CD14-positive monocyte (primary cell): Measurements from ENCODE around the gene CYP27A1. TPM values are rescaled to one million over a fixed set of nuclear protein-coding genes. Genes with fewer than 3 reads are reported as not detected.

Experiments
- DNase-seq, 3 donors: peaks; one replicate each; pipeline ENCODE4 v3.0.0-alpha.2; 2011 to 2022
- H2AFZ ChIP-seq: 2 replicates; pipeline ENCODE4 v1.6.0; 2012; ENCODE audit warnings: mild to moderate bottlenecking, low read depth, low read length, inconsistent platforms; ENCODE audit not compliant: insufficient read depth, poor library complexity, severe bottlenecking
- H3K27ac ChIP-seq, 2 donors: 1 replicate in 1 of 2; 2 replicates in 1 of 2; pipeline ENCODE4 v1.5.1; 2012 to 2013; ENCODE audit warnings: low read length in 2 of 2, control low read depth in 1 of 2, inconsistent platforms in 1 of 2, low read depth in 1 of 2, mild to moderate bottlenecking in 1 of 2
- H3K27me3 ChIP-seq, 2 donors: one replicate each; pipeline versions ENCODE4 v1.6.0 to v1.6.1; 2011 to 2013; ENCODE audit warnings: low read length in 2 of 2; ENCODE audit not compliant: control insufficient read depth in 2 of 2, insufficient read depth in 2 of 2
- H3K36me3 ChIP-seq, 2 donors: replicated peaks in 1 of 2; 1 replicate in 1 of 2; 2 replicates in 1 of 2; pipeline versions ENCODE4 v1.5.1 to v1.6.1; 2012 to 2013; ENCODE audit warnings: low read length in 2 of 2, control low read depth in 1 of 2, inconsistent platforms in 1 of 2, mild to moderate bottlenecking in 1 of 2; ENCODE audit not compliant: insufficient read depth in 2 of 2, control insufficient read depth in 1 of 2
- H3K4me1 ChIP-seq, 2 donors: 1 replicate in 1 of 2; 2 replicates in 1 of 2; pipeline versions ENCODE4 v1.5.1 to v1.6.1; 2012 to 2013; ENCODE audit warnings: low read length in 2 of 2, control low read depth in 1 of 2, inconsistent platforms in 1 of 2, mild to moderate bottlenecking in 1 of 2, moderate library complexity in 1 of 2; ENCODE audit not compliant: insufficient read depth in 2 of 2, control insufficient read depth in 1 of 2
- H3K4me2 ChIP-seq: replicated peaks from 2 replicates; pipeline ENCODE3; 2012; ENCODE audit warnings: low read length, moderate library complexity, mild to moderate bottlenecking; ENCODE audit not compliant: poor library complexity, severe bottlenecking; ENCODE audit errors: extremely low read depth
- H3K4me3 ChIP-seq, 3 experiments: fragments of 200-600 bp in 1 of 3; sonication (generic) in 1 of 3; replicated peaks in 1 of 3; 1 replicate in 2 of 3; 2 replicates in 1 of 3; pipeline ENCODE4 v1.5.1; 2011 to 2013; ENCODE audit warnings: low read length in 3 of 3, mild to moderate bottlenecking in 3 of 3, control low read depth in 2 of 3, low read depth in 2 of 3, inconsistent platforms in 1 of 3, moderate library complexity in 1 of 3
- H3K79me2 ChIP-seq: 2 replicates; pipeline ENCODE4 v1.6.0; 2012; ENCODE audit warnings: mild to moderate bottlenecking, control low read depth, inconsistent platforms, low read length, moderate library complexity; ENCODE audit not compliant: insufficient read depth
- H3K9ac ChIP-seq: 2 replicates; pipeline ENCODE4 v1.6.0; 2017; ENCODE audit warnings: low read length, mild to moderate bottlenecking; ENCODE audit not compliant: insufficient read depth, poor library complexity, severe bottlenecking
- H3K9me3 ChIP-seq, 2 donors: replicated peaks in 1 of 2; 1 replicate in 1 of 2; 2 replicates in 1 of 2; pipeline versions ENCODE4 v1.5.1 to v1.6.1; 2012 to 2013; ENCODE audit warnings: low read length in 2 of 2, control low read depth in 1 of 2; ENCODE audit not compliant: control insufficient read depth in 1 of 2, insufficient read depth in 1 of 2
- H4K20me1 ChIP-seq: 2 replicates; pipeline ENCODE4 v1.6.0; 2012; ENCODE audit warnings: mild to moderate bottlenecking, low read length, control low read depth, moderate library complexity; ENCODE audit not compliant: insufficient read depth
- H3K27ac Mint-ChIP-seq, 7 donors: one replicate each; pipeline ENCODE4 v1.8.0; 2020; ENCODE audit warnings: mild to moderate bottlenecking in 7 of 7, mixed read lengths in 7 of 7, moderate library complexity in 6 of 7, inconsistent platforms in 2 of 7
- H3K27me3 Mint-ChIP-seq, 3 donors: one replicate each; pipeline ENCODE4 v1.8.0; 2021 to 2022; ENCODE audit warnings: low read depth in 3 of 3, mild to moderate bottlenecking in 3 of 3, mixed read lengths in 3 of 3, moderate library complexity in 3 of 3, inconsistent platforms in 1 of 3
- H3K36me3 Mint-ChIP-seq, 2 donors: one replicate each; pipeline ENCODE4 v1.8.0; 2020; ENCODE audit warnings: mixed read lengths in 2 of 2, inconsistent platforms in 1 of 2, mild to moderate bottlenecking in 1 of 2
- H3K4me1 Mint-ChIP-seq: one replicate; pipeline ENCODE4 v1.8.0; 2020; ENCODE audit warnings: mild to moderate bottlenecking, mixed read lengths
- H3K4me3 Mint-ChIP-seq, 2 donors: one replicate each; pipeline ENCODE4 v1.8.0; 2020; ENCODE audit warnings: mild to moderate bottlenecking in 2 of 2, mixed read lengths in 2 of 2, moderate library complexity in 1 of 2
- H3K9me3 Mint-ChIP-seq, 7 donors: one replicate each; pipeline ENCODE4 v1.8.0; 2020 to 2022; ENCODE audit warnings: mixed read lengths in 7 of 7, mild to moderate bottlenecking in 6 of 7, moderate library complexity in 6 of 7, inconsistent platforms in 2 of 7
- WGBS: methylation state at CpG from one replicate; pipeline ENCODE4 v1.1.5; 2013; ENCODE audit warnings: missing lambda C conversion rate; ENCODE audit not compliant: insufficient coverage; 5-methylcytosine and 5-hydroxymethylcytosine counted together
- intact Hi-C, 2 donors: fragments of 100-400 bp; cut with micrococcal nuclease; formaldehyde crosslinking; loops; one replicate each; pipeline versions ENCODE4 v1.15.0 to v1.15.1; 2023
- polyA plus RNA-seq, 3 donors: library from polyadenylated mRNA; depleted of rRNA in 1 of 3; unstranded in 2 of 3; stranded (reverse) in 1 of 3; fragments of 300-500 nt in 2 of 3; fragments of >200 nt in 1 of 3; fragmentation: Illumina TruSeq in 2 of 3; gene quantifications; 1 replicate in 2 of 3; 2 replicates in 1 of 3; pipeline ENCODE4 v1.2.3, GENCODE V29; 2012 to 2021
- TF ChIP-seq, protein P1 (sequence below): fragments of 200-600 bp; IDR thresholded peaks from one replicate; pipeline ENCODE4 v1.8.0; 2022; ENCODE audit warnings: antibody characterized with exemption, mild to moderate bottlenecking

The CYP27A1 gene
- polyA plus RNA-seq, 3 donors = 151 to 218 (median 214) TPM

DNA sequence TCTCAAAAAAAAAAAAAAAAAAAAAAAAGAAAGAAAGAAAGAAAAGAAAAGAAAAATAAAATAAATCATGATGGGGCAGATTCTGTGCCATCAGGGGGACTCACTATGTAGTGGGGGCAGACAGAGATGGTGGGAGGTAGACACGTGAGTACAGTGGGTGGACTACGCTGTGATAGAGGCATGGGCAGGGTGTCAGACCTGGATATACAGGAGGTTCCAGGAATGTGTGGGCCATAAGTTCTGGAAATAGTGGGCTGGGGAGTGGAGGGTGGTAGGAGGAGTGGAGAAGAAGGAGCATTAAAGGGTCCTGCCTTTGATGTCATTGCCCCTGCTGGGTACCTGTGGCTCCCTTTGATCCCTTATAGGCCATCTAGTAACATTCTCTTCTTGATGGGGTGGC is 68.8 kb downstream of the CYP27A1 start:
- intact Hi-C loops = no loop called here
- no peak for DNase-seq
- Mint-ChIP-seq H3K4me3 (no peak overlapping the region), H3K36me3 (no peaks in the 10 kb centered on the region), H3K4me1 (peaks cover 24% of the 10 kb centered on the region), H3K9me3 (peaks cover 0 to 21% (median 1%) of the 10 kb centered on the region in 7 donors), H3K27ac (no peak overlapping the region), H3K27me3 (peaks cover 31 to 56% (median 55%) of the 10 kb centered on the region in 3 donors)
- Histone ChIP-seq H3K4me1 (peaks cover 14 to 20% of the 10 kb centered on the region in 2 donors), H4K20me1 (no peaks in the 10 kb centered on the region), H3K4me3 (no peak overlapping the region), H3K79me2 (no peaks in the 10 kb centered on the region), H3K4me2 (no peak overlapping the region), H2AFZ (no peak overlapping the region), H3K27ac (no peak overlapping the region), H3K9me3 (no peaks in the 10 kb centered on the region), H3K27me3 (peaks cover 15 to 30% of the 10 kb centered on the region in 2 donors), H3K9ac (no peak overlapping the region), H3K36me3 (no peaks in the 10 kb centered on the region)
- whole genome bisulfite sequencing = 93% methylated on average over 2 of the region's 2 CpGs
- TF ChIP-seq, protein P1, sequence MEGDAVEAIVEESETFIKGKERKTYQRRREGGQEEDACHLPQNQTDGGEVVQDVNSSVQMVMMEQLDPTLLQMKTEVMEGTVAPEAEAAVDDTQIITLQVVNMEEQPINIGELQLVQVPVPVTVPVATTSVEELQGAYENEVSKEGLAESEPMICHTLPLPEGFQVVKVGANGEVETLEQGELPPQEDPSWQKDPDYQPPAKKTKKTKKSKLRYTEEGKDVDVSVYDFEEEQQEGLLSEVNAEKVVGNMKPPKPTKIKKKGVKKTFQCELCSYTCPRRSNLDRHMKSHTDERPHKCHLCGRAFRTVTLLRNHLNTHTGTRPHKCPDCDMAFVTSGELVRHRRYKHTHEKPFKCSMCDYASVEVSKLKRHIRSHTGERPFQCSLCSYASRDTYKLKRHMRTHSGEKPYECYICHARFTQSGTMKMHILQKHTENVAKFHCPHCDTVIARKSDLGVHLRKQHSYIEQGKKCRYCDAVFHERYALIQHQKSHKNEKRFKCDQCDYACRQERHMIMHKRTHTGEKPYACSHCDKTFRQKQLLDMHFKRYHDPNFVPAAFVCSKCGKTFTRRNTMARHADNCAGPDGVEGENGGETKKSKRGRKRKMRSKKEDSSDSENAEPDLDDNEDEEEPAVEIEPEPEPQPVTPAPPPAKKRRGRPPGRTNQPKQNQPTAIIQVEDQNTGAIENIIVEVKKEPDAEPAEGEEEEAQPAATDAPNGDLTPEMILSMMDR = no peak

DNA sequence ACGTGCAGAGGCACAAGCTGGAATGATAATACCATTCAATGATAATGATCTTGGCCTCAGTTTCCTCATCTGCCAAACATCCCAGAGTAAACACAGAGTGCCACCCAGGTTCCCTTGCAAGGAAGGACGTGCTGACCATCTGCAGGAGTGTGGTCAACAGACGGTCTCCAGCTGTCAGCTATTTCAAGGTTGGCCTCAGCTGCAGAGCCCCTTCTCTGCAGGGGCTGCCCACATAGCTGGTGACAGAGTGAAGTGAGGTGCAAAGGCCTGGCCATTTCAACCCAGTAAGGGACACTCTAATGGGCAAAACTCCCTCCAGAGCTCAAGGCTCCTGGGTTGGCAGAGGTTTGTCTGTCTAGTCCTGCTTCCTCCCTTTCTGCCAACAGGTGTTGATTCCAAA is 69.3 kb downstream of the CYP27A1 start:
- H4K20me1 ChIP-seq = no peaks in the 10 kb centered on the region
- H3K36me3 ChIP-seq = no peaks in the 10 kb centered on the region
- H3K9ac ChIP-seq = no peak overlapping the region
- no peak overlapping the region for H3K27ac ChIP-seq
- Mint-ChIP-seq H3K4me3 (no peak overlapping the region), H3K9me3 (peaks cover 0 to 21% (median 1%) of the 10 kb centered on the region in 7 donors), H3K27me3 (peaks cover 36 to 61% (median 60%) of the 10 kb centered on the region in 3 donors), H3K36me3 (no peaks in the 10 kb centered on the region), H3K4me1 (peaks cover 26% of the 10 kb centered on the region), H3K27ac (no peak overlapping the region)
- no peaks in the 10 kb centered on the region for H3K9me3 ChIP-seq
- H3K4me3 ChIP-seq = no peak overlapping the region
- peaks cover 14 to 20% of the 10 kb centered on the region in 2 donors for H3K4me1 ChIP-seq
- intact Hi-C loops = no loop called here
- H3K27me3 ChIP-seq = peaks cover 20 to 34% of the 10 kb centered on the region in 2 donors
- TF ChIP-seq, protein P1 = no peak
- no peak overlapping the region for H2AFZ ChIP-seq
- H3K79me2 ChIP-seq = no peaks in the 10 kb centered on the region
- no peak overlapping the region for H3K4me2 ChIP-seq
- no peak for DNase-seq
- WGBS = 56% methylated on average over 2 of the region's 3 CpGs
